Vagina (tissue), 2 donors: ENCODE measurements around the gene SAMD14. TPM values are rescaled to one million over a fixed set of nuclear protein-coding genes. Genes with fewer than 3 reads are reported as not detected.

Source experiments
- DNase-seq, 2 donors: peaks; one replicate each; pipeline ENCODE4 v3.0.0-alpha.2; 2017; ENCODE audit errors: extremely low spot score in 2 of 2
- H3K27ac ChIP-seq: fragments of 200-600 bp; sonication (generic); one replicate; pipeline ENCODE4 v1.5.1; 2019
- H3K27me3 ChIP-seq: fragments of 200-600 bp; sonication (generic); one replicate; pipeline ENCODE4 v1.5.1; 2019
- H3K36me3 ChIP-seq, 2 donors: fragments of 200-600 bp; sonication (generic); one replicate each; pipeline ENCODE4 v1.5.1; 2017 to 2019
- H3K4me1 ChIP-seq: fragments of 200-600 bp; sonication (generic); one replicate; pipeline ENCODE4 v1.5.1; 2019
- H3K4me3 ChIP-seq, 2 donors: fragments of 200-600 bp; sonication (generic); 1 replicate in 1 of 2; 2 replicates in 1 of 2; pipeline ENCODE4 v1.5.1; 2016 to 2019
- H3K9me3 ChIP-seq: fragments of 200-600 bp; sonication (generic); one replicate; pipeline ENCODE4 v1.5.1; 2019
- POLR2A ChIP-seq, 2 donors: fragments of 450-650 bp; IDR thresholded peaks; one replicate each; pipeline ENCODE4 v1.6.1; 2017; ENCODE audit warnings: antibody characterized with exemption in 2 of 2, mild to moderate bottlenecking in 2 of 2, moderate library complexity in 2 of 2
- POLR2AphosphoS5 ChIP-seq, 2 donors: sonication (generic); formaldehyde crosslinking; IDR thresholded peaks; one replicate each; pipeline ENCODE4 v1.9.0; 2017; ENCODE audit warnings: antibody characterized with exemption in 2 of 2, mild to moderate bottlenecking in 2 of 2, low read depth in 1 of 2; ENCODE audit not compliant: insufficient read depth in 1 of 2
- intact Hi-C: fragments of 100-400 bp; cut with DNase I; formaldehyde crosslinking; loops from one replicate; pipeline ENCODE4 v1.15.1; 2023
- total RNA-seq: library from RNA; depleted of rRNA; stranded (reverse); fragments of >200 nt; gene quantifications from one replicate; pipeline ENCODE4 v1.2.3, GENCODE V29; 2016
- TF ChIP-seq, protein P1 (sequence below), 3 experiments: fragments of 450-650 bp in 2 of 3; fragments of 200-600 bp in 1 of 3; sonication (generic) in 1 of 3; IDR thresholded peaks; one replicate each; pipeline ENCODE4 v1.5.1; 2017 to 2019; ENCODE audit warnings: antibody characterized with exemption in 3 of 3, mild to moderate bottlenecking in 2 of 3, moderate library complexity in 2 of 3

The SAMD14 gene
- total RNA-seq, 1 donor from 2014 or later, result 4.4 TPM

DNA sequence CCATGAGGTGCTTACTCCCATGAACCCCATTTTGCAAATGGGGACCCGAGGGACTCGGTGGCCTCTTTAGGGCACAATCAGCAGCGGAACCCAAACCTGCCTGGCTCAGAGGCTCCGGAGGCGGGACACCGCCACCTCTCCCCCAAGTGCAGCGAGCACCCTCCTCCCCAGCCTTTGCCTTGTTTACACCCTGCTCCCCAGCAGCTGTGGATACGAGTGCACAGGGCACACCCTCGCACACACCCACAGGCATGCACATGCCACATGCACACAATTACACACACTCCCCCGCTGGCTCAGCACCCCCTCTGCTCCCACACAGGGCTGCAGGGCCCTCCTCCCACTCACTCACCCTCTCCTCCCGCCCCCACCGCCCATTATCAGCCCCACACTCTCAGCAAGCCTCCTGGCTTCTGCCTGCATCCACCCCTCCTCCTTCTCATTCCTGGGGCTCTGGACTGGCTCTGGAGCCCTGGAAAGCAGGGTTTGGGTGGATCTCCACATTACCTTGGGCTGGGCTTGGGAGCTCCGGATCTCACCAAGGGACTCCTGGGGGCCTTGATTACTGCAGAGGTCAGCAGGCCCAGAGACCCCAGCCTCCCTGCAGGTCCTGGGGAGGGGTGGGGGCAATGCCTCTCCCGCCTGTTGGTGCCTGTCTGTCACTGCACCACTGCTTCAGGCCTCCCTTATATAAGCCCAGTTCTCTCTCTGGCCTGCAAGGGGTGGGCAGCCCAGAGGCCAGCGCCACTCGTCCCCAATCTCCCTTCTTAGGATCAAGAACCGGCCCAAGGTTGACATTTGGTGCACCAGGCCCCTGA is 28.4 kb downstream of the SAMD14 start:
- intact Hi-C loops, result no loop called here
- no peaks in the 10 kb centered on the region for H3K9me3 ChIP-seq
- peaks cover 0 to 8% of the 10 kb centered on the region in 2 donors for H3K36me3 ChIP-seq
- TF ChIP-seq, protein P1, sequence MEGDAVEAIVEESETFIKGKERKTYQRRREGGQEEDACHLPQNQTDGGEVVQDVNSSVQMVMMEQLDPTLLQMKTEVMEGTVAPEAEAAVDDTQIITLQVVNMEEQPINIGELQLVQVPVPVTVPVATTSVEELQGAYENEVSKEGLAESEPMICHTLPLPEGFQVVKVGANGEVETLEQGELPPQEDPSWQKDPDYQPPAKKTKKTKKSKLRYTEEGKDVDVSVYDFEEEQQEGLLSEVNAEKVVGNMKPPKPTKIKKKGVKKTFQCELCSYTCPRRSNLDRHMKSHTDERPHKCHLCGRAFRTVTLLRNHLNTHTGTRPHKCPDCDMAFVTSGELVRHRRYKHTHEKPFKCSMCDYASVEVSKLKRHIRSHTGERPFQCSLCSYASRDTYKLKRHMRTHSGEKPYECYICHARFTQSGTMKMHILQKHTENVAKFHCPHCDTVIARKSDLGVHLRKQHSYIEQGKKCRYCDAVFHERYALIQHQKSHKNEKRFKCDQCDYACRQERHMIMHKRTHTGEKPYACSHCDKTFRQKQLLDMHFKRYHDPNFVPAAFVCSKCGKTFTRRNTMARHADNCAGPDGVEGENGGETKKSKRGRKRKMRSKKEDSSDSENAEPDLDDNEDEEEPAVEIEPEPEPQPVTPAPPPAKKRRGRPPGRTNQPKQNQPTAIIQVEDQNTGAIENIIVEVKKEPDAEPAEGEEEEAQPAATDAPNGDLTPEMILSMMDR (IDR thresholded peaks at IDR 0.05), result no peak
- peak in 1 of 2 donors; percentile 39 for TF ChIP-seq POLR2AphosphoS5 (IDR thresholded peaks at IDR 0.05; ENCODE audit: insufficient read depth in 1 of 2, low read depth in 1 of 2)
- peaks cover 59% of the 10 kb centered on the region for H3K4me1 ChIP-seq
- no peaks in the 10 kb centered on the region for H3K27me3 ChIP-seq
- no peak for DNase-seq
- H3K4me3 ChIP-seq, result peak overlapping the region; percentile 4 to 17
- peak overlapping the region; percentile 87 for H3K27ac ChIP-seq

DNA sequence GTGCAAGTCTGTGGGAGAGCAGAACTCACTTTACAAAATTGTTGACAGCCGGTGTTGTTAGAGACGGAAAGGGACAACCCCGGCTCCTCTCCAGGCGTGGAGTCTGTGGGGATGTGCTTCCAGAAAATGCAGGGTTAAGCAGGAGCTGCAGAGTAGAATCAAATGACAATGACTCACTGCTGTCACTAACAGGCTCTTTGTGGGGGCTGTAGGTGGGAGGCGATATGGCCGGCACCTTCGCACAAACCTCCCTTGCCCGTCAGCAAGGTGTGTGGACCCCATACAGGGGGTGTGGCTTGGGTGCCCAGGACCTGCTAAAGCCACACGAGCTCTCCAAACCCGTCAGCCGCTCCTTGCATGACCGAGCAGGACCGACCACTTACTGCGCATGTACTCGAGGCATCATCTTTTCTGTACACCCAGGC is 29.0 kb downstream of the SAMD14 start:
- Histone ChIP-seq H3K4me3 (peak overlapping the region; percentile 4 to 17), H3K9me3 (no peaks in the 10 kb centered on the region), H3K27me3 (no peaks in the 10 kb centered on the region), H3K36me3 (peaks cover 0 to 2% of the 10 kb centered on the region in 2 donors), H3K4me1 (peaks cover 65% of the 10 kb centered on the region), H3K27ac (peak overlapping the region; percentile 87)
- DNase-seq, result no peak
- intact Hi-C loops, result no loop called here
- TF ChIP-seq POLR2A (IDR thresholded peaks at IDR 0.05), result no peak
- no peak for TF ChIP-seq POLR2AphosphoS5 (IDR thresholded peaks at IDR 0.05; ENCODE audit: insufficient read depth in 1 of 2, low read depth in 1 of 2)
- TF ChIP-seq, protein P1 (IDR thresholded peaks at IDR 0.05), result no peak

DNA sequence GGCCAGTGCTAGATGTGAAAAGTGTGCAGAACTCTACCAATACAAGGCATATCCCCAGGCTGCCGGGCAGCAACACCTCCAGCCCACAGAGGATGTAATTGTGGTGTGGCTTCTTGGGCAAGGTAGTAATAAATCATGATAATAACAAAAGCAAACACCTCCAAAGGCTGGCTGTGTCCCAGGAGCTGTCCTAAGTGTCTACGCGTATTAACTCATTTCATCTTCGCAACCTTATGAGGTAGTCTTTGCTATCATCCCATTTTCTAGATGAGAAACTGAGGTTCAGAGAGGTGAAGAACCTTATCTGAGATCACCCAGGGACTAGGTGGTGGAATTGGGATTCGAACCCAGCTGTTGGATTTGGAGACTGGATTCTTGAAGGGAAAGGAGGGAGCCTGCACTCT is 29.5 kb downstream of the SAMD14 start:
- intact Hi-C loops, result no loop called here
- Histone ChIP-seq H3K27ac (peak overlapping the region; percentile 87), H3K4me3 (no peak overlapping the region), H3K36me3 (no peaks in the 10 kb centered on the region), H3K27me3 (no peaks in the 10 kb centered on the region), H3K9me3 (no peaks in the 10 kb centered on the region), H3K4me1 (peaks cover 69% of the 10 kb centered on the region)
- TF ChIP-seq, protein P1 (IDR thresholded peaks at IDR 0.05), result no peak
- TF ChIP-seq POLR2AphosphoS5 (IDR thresholded peaks at IDR 0.05; ENCODE audit: insufficient read depth in 1 of 2, low read depth in 1 of 2), result no peak
- no peak for TF ChIP-seq POLR2A (IDR thresholded peaks at IDR 0.05)
- no peak for DNase-seq

DNA sequence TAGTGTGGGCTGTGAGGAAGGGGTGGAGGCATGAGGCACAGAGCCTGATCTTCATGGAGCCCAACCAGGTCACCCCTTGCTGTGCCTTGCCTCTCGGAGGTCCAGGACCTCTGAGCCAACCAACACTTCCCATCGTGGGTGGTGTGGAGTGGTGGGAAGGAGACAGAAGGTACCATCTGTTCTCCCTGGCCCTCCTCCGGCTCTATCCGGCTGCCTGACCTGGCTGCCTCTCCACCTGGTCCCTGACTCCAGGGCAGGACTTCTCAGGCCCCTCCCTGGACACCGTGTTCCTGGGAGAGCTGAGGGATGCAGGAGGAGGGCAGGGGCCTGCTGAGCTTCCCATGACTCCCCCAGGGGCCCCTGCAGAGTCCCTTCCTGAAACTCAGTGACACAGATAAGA is 31.0 kb downstream of the SAMD14 start:
- Histone ChIP-seq H3K4me3 (no peak overlapping the region), H3K4me1 (peaks cover 70% of the 10 kb centered on the region), H3K9me3 (no peaks in the 10 kb centered on the region), H3K27me3 (no peaks in the 10 kb centered on the region), H3K36me3 (no peaks in the 10 kb centered on the region), H3K27ac (no peak overlapping the region)
- no peak for TF ChIP-seq POLR2AphosphoS5 (IDR thresholded peaks at IDR 0.05; ENCODE audit: insufficient read depth in 1 of 2, low read depth in 1 of 2)
- TF ChIP-seq POLR2A (IDR thresholded peaks at IDR 0.05), result no peak
- TF ChIP-seq, protein P1 (IDR thresholded peaks at IDR 0.05), result no peak
- no peak for DNase-seq
- intact Hi-C loops, result no loop called here

DNA sequence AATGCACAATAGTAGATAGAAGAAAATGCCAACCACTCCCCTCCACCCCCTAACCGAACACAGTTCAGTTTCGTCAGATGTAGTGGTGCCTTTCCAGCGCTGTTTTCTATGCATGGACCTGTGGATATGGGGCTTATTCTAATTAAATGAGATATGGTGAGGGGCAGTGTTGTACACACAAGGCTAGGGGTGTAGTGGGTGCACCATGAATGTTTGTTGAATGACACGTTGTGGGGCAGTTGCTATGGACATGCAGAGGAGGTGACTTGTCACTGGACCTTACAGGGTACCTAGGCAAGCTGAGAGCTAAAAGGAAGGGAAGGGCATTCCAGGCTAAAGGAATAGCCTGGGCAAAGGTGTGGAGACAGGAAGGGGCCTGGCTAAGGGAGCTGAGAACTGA is 31.4 kb downstream of the SAMD14 start:
- H3K27ac ChIP-seq, result no peak overlapping the region
- no peaks in the 10 kb centered on the region for H3K27me3 ChIP-seq
- H3K4me3 ChIP-seq, result no peak overlapping the region
- no peaks in the 10 kb centered on the region for H3K36me3 ChIP-seq
- intact Hi-C loops, result no loop called here
- TF ChIP-seq POLR2A (IDR thresholded peaks at IDR 0.05), result no peak
- no peak for TF ChIP-seq POLR2AphosphoS5 (IDR thresholded peaks at IDR 0.05; ENCODE audit: insufficient read depth in 1 of 2, low read depth in 1 of 2)
- TF ChIP-seq, protein P1 (IDR thresholded peaks at IDR 0.05), result no peak
- H3K9me3 ChIP-seq, result no peaks in the 10 kb centered on the region
- no peak for DNase-seq
- H3K4me1 ChIP-seq, result peaks cover 70% of the 10 kb centered on the region
